COLO829 (cell line): ENCODE measurements around the gene MAPKBP1.
"Not testable (repeated sequence)": the region's sequence is repeated elsewhere in the genome, so short reads cannot be mapped to it uniquely, and the experiment has no call there.

Experiments
- DNase-seq: peaks from one replicate; pipeline ENCODE4 v3.0.0; 2012; ENCODE audit warnings: low spot score

The MAPKBP1 gene

DNA sequence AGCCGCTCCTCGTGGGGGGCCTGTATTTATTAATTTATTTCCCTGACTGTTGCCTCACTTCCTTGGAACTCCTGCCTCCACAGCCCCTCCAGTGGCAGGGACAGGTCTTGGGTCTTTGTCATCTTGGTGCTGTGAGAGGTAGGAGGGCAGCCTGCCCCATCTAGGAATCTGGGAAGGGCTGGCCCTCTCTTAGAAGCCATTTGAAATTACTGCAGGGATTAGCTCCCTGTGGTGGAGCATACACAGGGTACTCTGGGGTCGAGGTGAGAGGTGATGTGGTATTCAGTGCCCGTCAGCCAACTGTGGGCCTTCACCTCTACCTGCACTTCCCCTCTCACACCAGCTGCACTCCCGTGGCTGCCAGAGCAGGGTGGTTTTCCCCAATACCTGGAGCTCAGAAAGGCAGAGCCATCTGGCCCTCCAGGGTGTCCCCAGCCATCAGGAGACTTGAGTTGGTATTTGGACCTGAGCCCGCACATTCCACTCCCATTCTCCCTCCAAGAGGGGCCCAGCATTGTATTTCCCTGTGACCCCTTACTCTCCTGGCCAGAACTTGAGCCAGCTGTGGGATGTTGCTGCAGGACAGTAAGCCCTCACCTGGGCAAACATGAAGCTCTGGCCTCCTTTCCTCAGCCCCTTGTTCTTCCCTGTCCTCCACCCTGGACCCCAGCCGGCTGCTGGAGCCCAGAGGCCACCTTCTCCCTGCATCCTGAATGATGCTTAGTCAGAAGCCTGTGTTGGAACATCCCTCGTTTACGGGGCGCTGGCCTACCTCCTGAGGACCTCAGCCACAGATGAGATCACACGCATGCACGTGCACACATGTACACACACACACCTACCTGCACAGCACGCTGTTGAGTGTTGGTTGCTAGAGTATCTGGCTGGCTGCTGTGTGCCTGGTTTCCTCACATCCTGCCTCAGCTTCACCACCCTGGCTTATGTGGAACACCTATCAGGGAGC, 51.6 kb downstream of the MAPKBP1 start:
- no peak for DNase-seq

GRCh38 chr15:41827290-41827879, 53.1 kb downstream of the MAPKBP1 start:
- DNase-seq: no peak

DNA sequence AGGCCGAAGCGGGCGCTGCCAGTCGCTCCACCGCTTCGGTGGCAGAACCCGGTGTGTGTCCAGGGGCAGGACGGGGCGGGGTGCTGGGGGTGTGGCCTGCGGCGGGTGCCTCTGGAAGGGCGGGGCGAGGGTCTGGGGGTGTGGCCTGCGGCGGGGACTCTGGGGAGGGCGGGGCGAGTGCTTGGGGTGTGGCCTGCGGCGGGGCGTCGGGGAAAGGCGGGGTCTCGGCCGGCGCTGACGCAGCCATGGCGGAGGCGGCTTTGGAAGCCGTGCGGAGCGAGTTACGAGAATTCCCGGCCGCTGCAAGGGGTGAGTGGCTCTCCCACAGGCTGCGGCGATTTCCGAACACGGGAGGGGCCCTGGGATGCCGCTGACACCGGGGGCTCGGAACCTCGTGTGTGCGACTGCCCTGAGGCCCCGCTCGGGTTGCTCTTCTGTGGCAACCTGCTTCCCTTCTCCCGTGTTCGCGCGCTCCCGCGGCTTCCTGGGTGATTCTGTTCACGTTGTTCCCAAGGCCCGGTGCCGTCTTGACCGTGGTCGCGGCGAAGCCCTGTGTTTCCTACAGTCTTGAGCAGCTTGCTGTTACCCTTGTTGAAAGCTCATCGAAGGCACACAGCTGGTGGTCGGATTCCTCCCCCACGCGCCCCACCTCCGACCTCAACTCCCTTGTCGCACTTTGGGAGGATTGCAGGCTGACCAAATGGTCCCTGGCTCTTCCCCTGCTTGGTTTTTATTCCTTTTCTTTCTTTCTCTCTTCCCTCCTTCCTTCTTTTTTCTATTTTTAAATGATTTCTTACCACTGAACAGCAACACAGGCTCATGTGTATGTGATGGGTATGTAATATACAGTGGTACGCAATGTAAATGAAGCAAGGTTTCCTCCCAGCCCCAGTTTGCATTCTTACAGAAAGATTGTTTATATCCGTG, 53.9 kb downstream of the MAPKBP1 start, which contains the start of gene JMJD7:
JMJD7 (plus strand) TSS at position 213 of the 927 bp plus-strand sequence; CDS start at position 246, 33 bp downstream.
- DNase-seq: peak; percentile 96

DNA sequence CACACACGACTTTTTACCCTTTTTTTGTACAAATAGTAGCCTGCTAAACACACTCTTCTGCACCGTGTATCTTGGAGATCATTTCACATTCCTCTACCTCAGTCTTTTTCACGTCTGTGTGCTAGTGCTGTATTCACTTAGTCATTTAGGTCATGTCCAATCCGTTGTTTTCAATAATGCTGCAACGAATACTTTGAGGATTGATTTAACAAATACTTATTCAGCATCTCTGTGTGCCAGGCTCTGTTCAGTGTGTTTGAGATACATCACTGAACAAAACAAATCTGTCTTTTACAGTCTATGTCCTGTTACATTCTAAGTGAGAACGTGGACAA, 54.5 kb downstream of the MAPKBP1 start:
- DNase-seq: no peak

GRCh38 chr15:41829959-41830646, 55.8 kb downstream of the MAPKBP1 start:
- DNase-seq: no peak

GRCh38 chr15:41831291-41831690, 57.0 kb downstream of the MAPKBP1 start:
- not testable (repeated sequence) for DNase-seq

DNA sequence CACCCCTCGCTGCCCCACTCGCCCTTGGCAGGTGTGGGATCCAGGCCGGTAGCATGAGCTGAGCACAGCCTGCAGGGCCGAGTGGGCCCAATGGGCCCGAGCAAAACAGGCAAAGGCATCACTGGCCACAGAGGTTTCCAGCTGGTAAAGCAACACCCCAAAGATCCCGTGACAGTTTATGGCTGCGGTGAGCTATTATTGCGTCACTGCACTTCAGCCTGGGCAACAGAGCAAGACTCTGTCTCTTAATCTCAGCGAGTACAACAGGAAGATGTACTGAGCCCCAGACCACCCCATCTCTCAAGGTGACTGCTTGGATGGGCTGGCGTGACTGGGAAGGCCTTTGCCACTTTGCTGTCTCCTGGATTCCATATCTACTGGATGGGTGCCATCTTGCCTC, 57.9 kb downstream of the MAPKBP1 start:
- no peak for DNase-seq

DNA sequence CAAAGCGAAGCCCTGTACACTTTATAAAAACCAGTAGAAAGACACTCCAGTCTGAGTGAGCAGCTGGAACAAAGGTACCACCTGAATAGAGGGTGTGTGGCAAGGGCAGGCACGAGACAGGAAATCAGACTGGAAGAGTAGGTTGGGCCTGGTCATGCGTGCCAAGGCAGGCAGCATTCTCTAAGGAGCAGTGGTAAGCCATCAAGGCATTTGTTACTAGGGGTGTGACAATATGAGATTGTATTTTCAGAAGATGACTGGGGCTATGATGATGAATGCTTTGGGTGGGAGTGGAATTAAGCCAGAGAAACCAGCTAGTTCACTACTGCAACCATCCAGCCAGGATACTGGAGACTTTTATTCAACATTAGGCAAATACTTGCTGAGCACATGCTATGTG, 58.6 kb downstream of the MAPKBP1 start:
- DNase-seq: no peak

- no peak for DNase-seq
These were observed 59.8 kb downstream of the MAPKBP1 start for GRCh38 chr15:41834096-41834495.

- no peak for DNase-seq
These were observed 61.8 kb downstream of the MAPKBP1 start for GRCh38 chr15:41836073-41836472.

GRCh38 chr15:41836713-41837454, 62.6 kb downstream of the MAPKBP1 start:
- DNase-seq: no peak

GRCh38 chr15:41838400-41838897, 64.2 kb downstream of the MAPKBP1 start, which contains the start of gene PLA2G4B:
Gene PLA2G4B, plus strand, starts transcription at chr15:41838847. Its CDS starts 67 bp downstream, at chr15:41838914.
- no peak for DNase-seq

DNA sequence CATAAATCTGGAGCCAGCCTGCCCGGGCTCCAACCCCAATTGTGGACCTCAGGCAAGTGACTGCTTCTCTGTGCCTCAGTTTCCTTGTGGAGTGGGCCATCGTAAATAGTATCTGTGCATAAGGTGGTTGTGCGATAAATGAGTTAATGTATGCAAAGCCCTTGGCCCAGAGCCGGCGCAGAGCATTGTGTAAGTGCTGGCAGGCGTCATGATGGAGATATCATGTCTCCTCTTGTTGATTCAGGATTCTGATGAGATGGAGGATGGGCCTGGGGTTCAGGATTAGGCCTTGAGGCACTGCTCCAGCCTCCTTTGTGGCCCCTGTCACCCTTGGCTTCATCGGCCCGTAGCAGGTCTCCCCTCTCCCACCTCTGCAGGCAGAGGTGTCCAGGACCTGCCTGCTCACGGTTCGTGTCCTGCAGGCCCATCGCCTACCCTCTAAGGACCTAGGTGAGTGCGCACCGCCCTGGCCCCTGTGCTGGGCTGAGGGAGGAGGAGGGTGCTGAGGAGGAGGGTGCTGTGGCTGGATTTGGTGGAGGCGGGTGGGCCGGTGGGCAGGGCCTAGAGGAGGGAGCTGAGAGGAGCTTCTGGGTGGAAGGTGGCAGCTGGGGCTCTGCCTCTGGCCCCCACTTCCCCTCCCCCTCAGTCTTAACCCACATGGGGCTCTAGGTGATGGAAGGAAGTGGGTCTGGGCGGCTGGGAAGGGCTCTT, 65.7 kb downstream of the MAPKBP1 start:
- DNase-seq: no peak

- DNase-seq: no peak
These were observed 66.4 kb downstream of the MAPKBP1 start for GRCh38 chr15:41840673-41841072.

- no peak for DNase-seq
These were observed 66.8 kb downstream of the MAPKBP1 start for GRCh38 chr15:41841131-41841530.

DNA sequence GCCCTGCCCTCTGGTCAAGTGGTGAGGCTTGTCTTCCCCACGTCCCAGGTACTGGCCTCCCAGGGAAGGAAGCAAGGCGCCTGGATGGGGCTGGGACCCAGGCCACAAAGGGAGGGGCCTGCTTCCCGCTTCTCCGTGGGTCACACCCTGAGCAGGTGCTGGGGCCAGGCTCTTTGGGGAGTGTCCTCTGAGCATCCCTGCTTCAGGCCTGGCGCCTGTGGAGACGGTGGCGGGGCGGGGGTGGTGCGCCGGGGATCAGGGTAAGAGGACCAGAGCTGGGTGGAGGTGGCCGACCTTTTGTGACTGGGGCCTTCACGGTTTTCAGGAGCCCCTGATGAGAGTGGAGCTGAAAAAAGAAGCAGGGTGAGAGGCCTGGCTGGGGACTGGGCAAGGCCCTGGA, 67.9 kb downstream of the MAPKBP1 start:
- no peak for DNase-seq

GRCh38 chr15:41843571-41843970, 69.3 kb downstream of the MAPKBP1 start:
- DNase-seq: no peak

GRCh38 chr15:41844814-41845213, 70.5 kb downstream of the MAPKBP1 start:
- no peak for DNase-seq

DNA sequence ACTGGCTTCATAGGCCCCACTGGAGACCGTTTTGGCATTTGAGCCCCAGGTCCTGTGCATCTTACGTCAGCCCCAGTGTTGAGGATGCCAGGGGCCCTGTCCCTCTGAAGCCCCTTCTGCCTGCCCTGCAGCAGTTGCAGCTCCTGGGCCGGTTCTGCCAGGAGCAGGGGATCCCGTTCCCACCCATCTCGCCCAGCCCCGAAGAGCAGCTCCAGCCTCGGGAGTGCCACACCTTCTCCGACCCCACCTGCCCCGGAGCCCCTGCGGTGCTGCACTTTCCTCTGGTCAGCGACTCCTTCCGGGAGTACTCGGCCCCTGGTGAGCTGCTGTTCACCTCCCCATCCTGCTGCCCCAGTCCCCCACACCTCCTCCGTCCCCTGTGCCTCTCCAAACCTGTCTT, 72.9 kb downstream of the MAPKBP1 start:
- no peak for DNase-seq

DNA sequence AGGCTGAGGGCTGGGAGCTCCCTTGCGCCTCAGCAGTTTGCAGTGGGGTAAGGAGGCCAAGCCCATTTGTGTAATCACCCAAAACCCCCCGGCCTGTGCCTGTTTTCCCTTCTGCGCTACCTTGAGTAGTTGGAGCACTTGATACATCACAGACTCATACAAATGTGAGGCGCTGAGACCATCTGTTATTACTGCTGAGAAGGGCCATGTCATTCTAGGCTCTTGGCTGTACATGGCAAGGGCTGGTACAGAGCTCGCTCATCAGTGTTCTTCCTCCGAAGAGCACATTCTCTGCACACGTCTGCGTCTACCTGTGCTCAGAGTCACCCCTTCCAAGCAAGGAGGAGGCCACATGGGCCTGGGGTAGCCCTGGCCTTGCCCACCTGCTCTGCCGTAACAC, 73.7 kb downstream of the MAPKBP1 start:
- no peak for DNase-seq
